ENCODE results near the gene SELPLG. TPM values are rescaled to one million over a fixed set of nuclear protein-coding genes. Genes with fewer than 3 reads are reported as not detected.

The SELPLG gene
- total RNA-seq, 4 donors from 2014 or later = 2.4 to 9.4 (median 5.9) TPM

GRCh38 chr12:108585864-108586263 is 47.8 kb downstream of the SELPLG start:
- Histone ChIP-seq H3K27me3 (no peaks in the 10 kb centered on the region), H3K36me3 (no peaks in the 10 kb centered on the region), H3K27ac (no peak overlapping the region), H3K4me3 (no peak overlapping the region), H3K4me1 (no peaks in the 10 kb centered on the region), H3K9me3 (no peaks in the 10 kb centered on the region)
- DNase-seq = no peak
- TF ChIP-seq POLR2A (IDR thresholded peaks at IDR 0.05) (no peak), CTCF (IDR thresholded peaks at IDR 0.05) (no peak)

- Histone ChIP-seq H3K9me3 (no peaks in the 10 kb centered on the region), H3K4me1 (no peaks in the 10 kb centered on the region), H3K27me3 (no peaks in the 10 kb centered on the region), H3K4me3 (no peak overlapping the region), H3K36me3 (no peaks in the 10 kb centered on the region), H3K27ac (no peak overlapping the region)
- TF ChIP-seq CTCF (IDR thresholded peaks at IDR 0.05) (no peak), POLR2A (IDR thresholded peaks at IDR 0.05) (no peak)
- DNase-seq = no peak
These were observed 49.1 kb downstream of the SELPLG start for GRCh38 chr12:108584456-108585065.

- peak in 1 of 3 donors; percentile 14 for DNase-seq
- no peaks in the 10 kb centered on the region for H3K36me3 ChIP-seq
- H3K9me3 ChIP-seq = no peaks in the 10 kb centered on the region
- no peaks in the 10 kb centered on the region for H3K27me3 ChIP-seq
- H3K4me1 ChIP-seq = no peaks in the 10 kb centered on the region
- H3K27ac ChIP-seq = no peak overlapping the region
- no peak for TF ChIP-seq POLR2A (IDR thresholded peaks at IDR 0.05)
- no peak for TF ChIP-seq CTCF (IDR thresholded peaks at IDR 0.05)
- H3K4me3 ChIP-seq = no peak overlapping the region
These were observed 49.7 kb downstream of the SELPLG start for GRCh38 chr12:108583991-108584390.

GRCh38 chr12:108582978-108583770 is 50.5 kb downstream of the SELPLG start:
- Histone ChIP-seq H3K36me3 (no peaks in the 10 kb centered on the region), H3K4me1 (no peaks in the 10 kb centered on the region), H3K27ac (no peak overlapping the region), H3K9me3 (no peaks in the 10 kb centered on the region), H3K4me3 (no peak overlapping the region), H3K27me3 (no peaks in the 10 kb centered on the region)
- TF ChIP-seq POLR2A (IDR thresholded peaks at IDR 0.05) = no peak
- no peak for TF ChIP-seq CTCF (IDR thresholded peaks at IDR 0.05)
- DNase-seq = peak in 1 of 3 donors; percentile 32

- H3K9me3 ChIP-seq = no peaks in the 10 kb centered on the region
- H3K27ac ChIP-seq = no peak overlapping the region
- H3K36me3 ChIP-seq = no peaks in the 10 kb centered on the region
- no peak for TF ChIP-seq POLR2A (IDR thresholded peaks at IDR 0.05)
- H3K4me3 ChIP-seq = no peak overlapping the region
- H3K4me1 ChIP-seq = no peaks in the 10 kb centered on the region
- no peaks in the 10 kb centered on the region for H3K27me3 ChIP-seq
- DNase-seq = peak in 1 of 3 donors; percentile 19
These were observed 51.2 kb downstream of the SELPLG start for GRCh38 chr12:108582509-108582908.

Measured in Peyer's patch (tissue), 4 donors.